ENCODE data around the gene FHAD1.

Gene FHAD1

DNA sequence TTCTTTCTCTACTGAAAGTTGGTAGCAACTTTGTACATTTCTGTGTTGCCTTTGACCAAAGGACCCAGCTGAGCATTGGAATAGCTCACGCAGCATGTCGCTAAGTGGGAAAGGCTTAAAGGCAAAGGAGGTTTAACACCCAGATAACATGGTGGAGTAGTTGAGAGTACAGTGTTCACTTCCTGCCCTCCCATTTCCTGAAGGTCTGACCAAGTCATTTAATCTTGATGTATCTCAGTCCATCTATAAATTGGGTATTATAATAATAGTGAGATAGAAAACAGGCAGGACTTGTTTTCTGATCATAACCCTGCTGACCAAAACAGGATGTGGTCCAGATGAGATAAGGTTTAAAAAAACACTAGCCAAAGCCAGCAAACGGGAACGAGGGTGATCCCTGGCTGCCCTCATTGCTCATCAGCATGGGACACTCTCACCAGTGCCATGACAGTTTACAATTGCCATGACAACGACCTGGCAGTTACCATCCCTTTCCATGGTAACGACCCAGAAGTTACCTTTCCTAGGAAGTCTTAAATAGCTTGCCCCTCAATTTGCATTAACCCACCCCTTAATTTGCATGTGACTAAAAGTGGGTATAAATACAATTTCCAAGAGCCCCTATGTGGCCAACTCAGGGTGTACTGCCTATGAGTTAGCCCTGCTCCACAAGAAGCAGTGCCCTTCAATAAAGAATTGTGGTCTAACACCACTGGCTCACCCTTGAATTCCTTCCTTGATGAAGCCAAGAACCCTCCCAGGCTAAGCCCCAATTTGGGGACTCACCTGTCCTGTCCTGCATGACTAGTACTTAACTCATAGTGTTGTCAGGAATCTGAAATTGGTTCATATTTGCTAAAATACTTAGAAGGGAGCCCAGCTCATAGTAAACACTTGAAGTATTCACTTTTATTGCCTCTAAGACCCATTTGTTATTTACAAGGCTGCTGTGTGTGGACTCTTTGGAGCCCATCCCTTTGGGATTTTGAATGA is 28.4 kb upstream of the FHAD1 start:
- DNase-seq (ENCODE audit: low read depth), result no peak

- no peak for DNase-seq (ENCODE audit: low read depth)
Observed at GRCh38 chr1:15219280-15220023, 27.6 kb upstream of the FHAD1 start.

DNA sequence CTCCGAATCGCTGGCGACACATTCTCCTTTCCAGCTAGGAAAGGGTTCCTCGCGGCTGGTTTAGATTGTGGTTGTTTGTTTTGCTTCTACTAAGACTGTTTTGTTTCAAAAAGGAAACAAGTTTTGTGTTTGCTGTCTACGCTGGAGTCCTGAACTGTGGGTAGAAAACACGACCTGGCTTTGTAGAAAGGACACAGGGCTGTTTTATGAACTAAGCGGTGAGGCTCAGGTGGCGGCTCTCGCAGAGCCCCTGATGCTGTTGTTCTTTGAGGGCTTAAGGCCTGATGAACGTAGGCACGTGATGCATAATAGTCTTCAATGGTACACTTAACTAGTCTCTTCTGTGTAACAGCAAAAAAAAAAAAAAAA is 27.0 kb upstream of the FHAD1 start:
- DNase-seq (ENCODE audit: low read depth), result no peak

DNA sequence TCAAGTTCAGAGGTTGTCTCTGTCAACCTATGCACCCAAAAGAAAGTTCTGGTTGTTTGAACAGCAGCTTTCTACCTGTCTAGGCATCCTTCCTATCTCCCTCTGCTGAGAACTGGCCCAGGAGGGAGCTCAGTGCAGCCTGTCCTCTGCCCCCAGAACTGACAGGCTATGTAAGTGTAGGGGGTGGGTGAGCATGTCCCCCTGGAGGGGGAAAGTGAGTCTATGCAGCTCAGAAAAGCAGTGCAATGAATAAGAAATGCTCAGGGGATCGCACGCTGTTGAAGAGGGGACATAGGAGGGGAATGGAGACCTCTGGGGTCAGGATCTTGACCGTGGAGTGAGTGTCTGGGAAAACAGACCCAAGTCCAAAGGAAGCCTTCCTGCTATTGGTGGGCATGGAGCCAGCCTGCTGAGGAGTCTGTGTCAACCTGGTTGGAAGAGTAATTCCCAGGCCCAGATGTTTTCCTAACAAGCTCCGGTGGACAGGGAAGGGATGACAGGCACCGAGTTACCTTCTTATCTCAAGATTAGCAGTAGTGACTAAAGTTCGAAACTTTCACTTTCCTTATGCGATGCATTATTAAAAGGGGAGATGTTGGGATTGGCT is 26.1 kb upstream of the FHAD1 start:
- DNase-seq (ENCODE audit: low read depth), result no peak

- DNase-seq (ENCODE audit: low read depth), result no peak
Observed at GRCh38 chr1:15222653-15223303, 24.2 kb upstream of the FHAD1 start.

DNA sequence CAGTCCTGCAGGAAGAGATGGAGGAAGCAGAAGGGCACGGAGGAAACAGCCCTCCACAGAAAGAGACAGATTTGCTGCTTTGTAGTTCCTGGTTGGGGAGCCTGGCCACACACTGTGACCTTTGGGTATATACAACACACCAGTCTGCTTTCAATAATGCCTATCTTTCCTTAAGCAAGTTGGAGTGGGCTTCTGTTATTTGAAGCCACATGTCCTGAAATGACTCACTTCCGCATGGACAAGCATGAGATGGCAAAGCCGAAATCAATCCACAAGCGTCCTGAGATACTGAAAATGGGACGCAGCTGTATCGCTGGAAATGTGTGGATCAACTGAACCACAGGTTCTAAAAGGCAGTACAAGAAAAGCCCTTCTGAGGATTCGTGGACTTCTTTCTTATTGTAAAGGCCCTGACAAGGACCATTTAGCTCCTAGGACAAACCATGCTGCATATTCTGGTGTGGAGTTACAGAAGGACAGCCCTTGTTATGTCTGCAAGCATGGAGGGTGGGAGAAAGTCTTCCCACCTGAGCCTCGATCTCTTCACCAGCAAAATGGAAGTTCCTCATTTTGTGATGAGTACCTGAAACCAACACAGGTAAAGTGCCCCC is 22.7 kb upstream of the FHAD1 start:
- DNase-seq (ENCODE audit: low read depth), result no peak

GRCh38 chr1:15224974-15225373 is 22.0 kb upstream of the FHAD1 start:
- DNase-seq (ENCODE audit: low read depth), result no peak

- DNase-seq (ENCODE audit: low read depth), result no peak
Observed at GRCh38 chr1:15225461-15225860, 21.6 kb upstream of the FHAD1 start.

DNA sequence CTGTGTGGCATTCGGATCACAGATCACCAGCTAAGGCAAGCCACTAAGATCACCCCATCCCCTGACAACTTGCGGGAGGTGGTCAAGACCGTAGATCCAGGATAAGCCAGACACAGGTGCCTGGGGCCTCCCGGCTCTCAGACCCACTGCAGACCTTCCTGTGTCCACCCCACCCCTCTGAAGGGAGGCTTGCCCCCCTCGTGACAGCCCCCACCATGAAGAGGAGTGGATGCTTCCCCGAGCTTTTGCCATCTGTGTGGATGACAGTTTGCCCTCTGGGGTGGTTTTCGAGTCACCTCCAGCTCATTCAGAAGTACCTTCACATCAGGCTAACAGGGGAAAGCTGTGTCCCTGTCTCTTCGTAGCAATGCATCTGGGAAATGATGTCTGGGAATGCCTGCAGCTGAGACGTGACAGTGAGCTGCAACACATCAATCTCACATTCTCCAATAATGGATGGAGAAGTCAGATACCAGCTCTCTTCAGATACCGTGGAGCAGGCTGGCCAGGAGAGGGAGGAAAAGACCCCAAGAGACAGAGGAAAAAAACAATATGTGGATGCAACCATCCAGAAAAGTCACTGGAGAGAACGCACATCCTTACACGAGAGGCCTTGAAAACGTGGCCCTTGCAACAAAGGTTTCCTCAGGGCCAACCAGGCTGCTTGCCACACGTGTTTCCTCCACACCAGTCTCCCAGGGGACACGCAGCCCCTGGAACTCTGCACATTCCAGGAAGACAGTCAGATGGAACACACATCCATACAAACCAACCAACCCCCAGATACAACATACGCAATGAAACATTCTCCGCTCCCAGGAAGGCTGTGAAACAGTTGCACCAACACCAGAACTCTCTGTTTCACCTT is 20.4 kb upstream of the FHAD1 start:
- DNase-seq (ENCODE audit: low read depth), result no peak

- no peak for DNase-seq (ENCODE audit: low read depth)
Observed at GRCh38 chr1:15229707-15230131, 17.3 kb upstream of the FHAD1 start.

DNA sequence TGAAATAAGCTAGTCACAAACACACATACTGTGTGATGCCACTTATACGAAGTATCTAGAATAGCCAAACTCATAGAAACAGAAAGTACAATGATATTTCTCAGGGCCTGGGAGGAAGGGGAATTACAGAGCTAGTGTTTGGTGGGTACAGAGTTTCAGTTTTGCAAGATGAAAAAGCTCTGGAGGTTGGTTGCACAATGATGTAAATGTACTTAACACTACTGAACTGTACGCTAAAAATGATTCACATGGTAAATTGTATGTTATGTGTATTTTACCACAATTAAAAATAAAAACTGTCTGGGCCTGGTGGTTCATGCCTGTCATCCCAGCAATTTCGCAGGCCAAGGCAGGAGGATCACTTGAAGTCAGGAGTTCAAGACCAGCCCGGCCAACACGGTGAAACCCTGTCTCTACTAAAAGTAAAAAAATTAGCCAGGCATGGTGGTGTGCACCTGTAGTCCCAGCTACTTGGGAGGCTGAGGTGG is 15.3 kb upstream of the FHAD1 start:
- DNase-seq (ENCODE audit: low read depth), result no peak

DNA sequence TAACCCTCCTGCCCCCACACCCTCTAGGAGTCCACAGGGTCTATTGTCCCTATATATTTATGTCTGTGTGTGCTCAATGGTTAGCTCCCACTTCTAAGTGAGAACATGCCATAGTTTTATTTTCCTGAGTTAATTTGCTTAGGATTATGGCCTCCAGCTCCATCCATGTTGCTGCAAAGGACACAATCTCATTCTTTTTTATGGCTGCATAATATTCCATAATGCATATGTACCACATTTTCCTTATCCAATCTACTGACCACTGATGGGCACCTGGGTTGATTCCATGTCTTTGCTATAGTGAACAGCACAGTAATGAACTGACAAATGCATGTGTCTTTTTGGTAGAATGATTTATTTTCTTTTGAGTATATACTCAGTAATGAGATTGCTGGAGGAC is 13.3 kb upstream of the FHAD1 start:
- DNase-seq (ENCODE audit: low read depth), result no peak

DNA sequence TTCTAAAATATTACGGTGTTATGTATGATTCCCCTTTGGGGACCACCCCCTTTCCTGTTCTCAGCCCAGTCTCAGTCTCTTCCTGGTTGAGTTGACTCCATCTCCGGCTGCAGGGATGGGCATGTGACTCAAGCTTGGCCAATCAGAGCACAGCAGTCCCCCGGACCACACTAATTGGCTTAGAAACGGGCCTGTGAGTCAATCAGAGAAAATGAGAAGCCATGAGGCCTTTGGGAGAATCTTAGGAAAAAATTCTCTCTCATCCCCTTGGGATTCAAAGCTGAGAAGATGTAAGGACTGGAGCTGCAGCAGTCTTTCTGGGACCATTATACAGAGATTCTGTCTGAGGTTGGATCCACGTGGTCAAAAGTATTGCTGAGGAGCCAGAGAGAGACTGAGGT is 10.7 kb upstream of the FHAD1 start:
- no peak for DNase-seq (ENCODE audit: low read depth)

DNA sequence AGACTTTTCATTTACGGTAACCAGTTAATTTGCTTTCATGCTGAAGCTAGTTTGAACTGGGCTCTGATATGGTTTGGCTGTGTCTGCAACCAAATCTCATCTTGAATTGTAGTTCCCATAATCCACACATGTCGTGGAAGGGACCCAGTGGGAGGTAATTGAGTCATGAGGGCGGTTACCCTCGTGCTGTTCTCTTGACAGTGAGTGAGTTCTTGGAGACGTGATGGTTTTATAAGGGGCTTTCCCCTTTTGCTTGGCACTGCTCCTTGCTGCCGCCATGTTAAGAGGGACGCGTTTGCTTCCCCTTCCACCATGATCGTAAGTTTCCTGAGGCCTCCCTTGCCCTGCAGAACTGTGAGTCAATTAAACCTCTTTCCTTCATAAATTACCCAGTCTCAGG is 10.3 kb upstream of the FHAD1 start:
- no peak for DNase-seq (ENCODE audit: low read depth)

GRCh38 chr1:15238789-15239188 is 8.2 kb upstream of the FHAD1 start:
- DNase-seq (ENCODE audit: low read depth), result no peak

DNA sequence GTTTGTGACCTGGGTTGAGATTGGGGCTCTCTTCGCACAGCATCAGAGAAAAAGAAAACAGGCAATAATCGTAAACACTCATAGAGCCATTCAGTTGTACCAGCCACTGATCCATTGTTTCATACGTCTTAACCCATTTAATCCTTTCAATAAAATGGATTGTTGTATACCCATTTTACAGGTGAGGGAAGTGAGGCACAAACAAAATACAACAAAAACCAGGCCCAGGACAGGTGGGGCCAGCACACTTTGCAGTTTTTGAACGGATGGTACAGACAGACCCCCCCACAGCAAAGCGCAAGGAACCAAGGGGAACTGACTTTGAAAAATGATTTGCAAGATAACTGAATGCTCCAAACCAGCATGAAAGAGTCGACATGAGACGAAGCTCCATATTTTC is 4.3 kb upstream of the FHAD1 start:
- DNase-seq (ENCODE audit: low read depth), result no peak

- no peak for DNase-seq (ENCODE audit: low read depth)
Observed at GRCh38 chr1:15243275-15244043, 3.6 kb upstream of the FHAD1 start.

DNA sequence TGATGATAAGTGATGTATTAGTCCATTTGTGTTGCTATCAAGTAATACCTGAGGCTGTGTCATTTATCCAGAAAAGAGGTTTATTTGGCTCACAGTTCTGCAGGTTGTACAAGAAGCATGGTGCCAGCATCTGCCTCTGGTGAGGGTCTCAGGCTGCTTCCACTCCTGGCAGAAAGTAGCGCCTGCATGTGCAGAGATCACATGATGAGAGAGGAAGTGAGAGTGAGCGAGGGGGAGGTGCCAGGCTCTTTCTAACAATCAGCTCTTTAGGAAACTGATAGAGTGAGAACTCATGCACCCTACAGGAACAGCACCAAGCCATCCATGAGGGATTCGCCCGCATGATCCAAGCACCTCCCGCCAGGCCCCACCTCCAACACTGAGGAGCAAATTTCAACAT is 2.2 kb upstream of the FHAD1 start:
- no peak for DNase-seq (ENCODE audit: low read depth)

DNA sequence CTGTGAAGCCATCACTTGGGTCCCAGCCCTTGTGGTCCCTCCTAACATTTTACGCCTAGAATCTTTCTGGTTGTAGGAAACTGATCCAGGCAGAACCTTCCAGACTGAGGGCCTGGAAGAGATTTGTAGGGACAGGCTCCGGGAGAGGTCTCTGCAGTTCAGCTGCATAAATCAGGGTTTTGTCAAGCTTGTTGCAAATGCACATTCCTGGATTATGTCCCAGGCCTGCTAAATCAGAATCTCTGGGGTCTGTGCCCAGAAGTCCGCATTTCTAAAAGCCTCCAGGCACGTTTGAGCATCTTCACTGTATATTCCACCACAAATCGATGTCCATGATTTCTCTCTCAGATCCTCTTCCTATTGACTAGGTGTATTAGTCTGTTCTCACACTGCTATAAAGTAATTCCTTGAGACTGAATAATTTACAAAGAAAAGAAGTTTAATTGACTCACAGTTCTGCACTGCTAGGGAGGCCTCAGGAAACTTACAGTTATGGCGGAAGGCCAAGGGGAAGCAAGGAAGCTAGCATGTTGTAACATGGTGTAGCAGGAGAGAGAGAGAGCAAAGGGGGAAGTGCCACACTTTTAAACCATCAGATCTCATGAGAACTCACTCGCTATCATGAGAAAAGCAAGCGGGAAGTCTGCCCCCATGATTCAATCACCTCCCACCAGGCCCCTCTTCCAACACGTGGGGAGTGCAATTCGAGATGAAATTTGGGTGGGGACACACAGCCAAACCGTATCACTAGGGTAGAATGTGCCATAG is 1.2 kb upstream of the FHAD1 start:
- DNase-seq (ENCODE audit: low read depth), result no peak
